Measurements from ENCODE around the gene CHST14.
A peak's percentile ranks its signal among the peaks of the same experiment; 100 is the strongest.

CHST14 gene

GRCh38 chr15:40511472-40512133, 40.8 kb downstream of the CHST14 start:
- Histone ChIP-seq H4K20me1 (ENCODE audit: insufficient read depth, low read length) (no peaks in the 10 kb centered on the region), H3K9ac (ENCODE audit: low read length) (peak overlapping the region; percentile 35; the same call in 1 of the 2 replicates), H3K9me2 (replicated peaks; ENCODE audit: insufficient read depth, low read length) (no peaks in the 10 kb centered on the region), H3K4me2 (ENCODE audit: low read depth, low read length) (peak overlapping the region; percentile 80), H2AFZ (ENCODE audit: low read length) (peak overlapping the region; percentile 75), H3K9me3 (replicated peaks; ENCODE audit: insufficient read depth, low read length) (no peaks in the 10 kb centered on the region), H3K27me3 (replicated peaks; ENCODE audit: insufficient read depth, low read length) (0 out of 2 replicates have a peak, but pooled peaks cover 4% of the 10 kb centered on the region), H3K4me3 (ENCODE audit: low read length) (peak overlapping the region; percentile 54), H3K79me2 (ENCODE audit: low read length) (no peaks in the 10 kb centered on the region), H3F3A (ENCODE audit: insufficient read depth, low read length) (no peaks in the 10 kb centered on the region; the same call in 1 of the 2 replicates), H3K27ac (ENCODE audit: low read length) (no peak overlapping the region), H3K36me3 (replicated peaks; ENCODE audit: insufficient read depth, low read length) (no peaks in the 10 kb centered on the region), H3K4me1 (ENCODE audit: low read length) (0 out of 2 replicates have a peak, but pooled peaks cover 3% of the 10 kb centered on the region)
- peak; percentile 60 for DNase-seq
- no peak for TF ChIP-seq EZH2 (optimal IDR thresholded peaks at IDR 0.05; ENCODE audit: low read depth, low read length)
- TF ChIP-seq EZH2phosphoT487 (IDR thresholded peaks at IDR 0.05; ENCODE audit: low read length) = no peak
- TF ChIP-seq CTCF (IDR thresholded peaks at IDR 0.05; ENCODE audit: low read length) = no peak

GRCh38 chr15:40512440-40512839, 41.7 kb downstream of the CHST14 start:
- H3K4me2 ChIP-seq (ENCODE audit: low read depth, low read length) = peak overlapping the region; percentile 80
- DNase-seq = no peak
- no peak overlapping the region; the same call in 1 of the 2 replicates for H3K9ac ChIP-seq (ENCODE audit: low read length)
- H2AFZ ChIP-seq (ENCODE audit: low read length) = peak overlapping the region; percentile 75; the same call in 1 of the 2 replicates
- H3K9me2 ChIP-seq (replicated peaks; ENCODE audit: insufficient read depth, low read length) = no peaks in the 10 kb centered on the region
- no peaks in the 10 kb centered on the region for H3K79me2 ChIP-seq (ENCODE audit: low read length)
- H3K27ac ChIP-seq (ENCODE audit: low read length) = no peak overlapping the region
- no peaks in the 10 kb centered on the region for H3K36me3 ChIP-seq (replicated peaks; ENCODE audit: insufficient read depth, low read length)
- TF ChIP-seq EZH2 (optimal IDR thresholded peaks at IDR 0.05; ENCODE audit: low read depth, low read length) (no peak), EZH2phosphoT487 (IDR thresholded peaks at IDR 0.05; ENCODE audit: low read length) (no peak), CTCF (IDR thresholded peaks at IDR 0.05; ENCODE audit: low read length) (no peak)
- H3K27me3 ChIP-seq (replicated peaks; ENCODE audit: insufficient read depth, low read length) = 0 out of 2 replicates have a peak, but pooled peaks cover 4% of the 10 kb centered on the region
- H3K4me1 ChIP-seq (ENCODE audit: low read length) = no peaks in the 10 kb centered on the region
- no peaks in the 10 kb centered on the region for H4K20me1 ChIP-seq (ENCODE audit: insufficient read depth, low read length)
- H3K9me3 ChIP-seq (replicated peaks; ENCODE audit: insufficient read depth, low read length) = no peaks in the 10 kb centered on the region
- no peaks in the 10 kb centered on the region; the same call in 1 of the 2 replicates for H3F3A ChIP-seq (ENCODE audit: insufficient read depth, low read length)
- H3K4me3 ChIP-seq (ENCODE audit: low read length) = peak overlapping the region; percentile 54; the same call in 1 of the 2 replicates

- Histone ChIP-seq H4K20me1 (ENCODE audit: insufficient read depth, low read length) (no peaks in the 10 kb centered on the region), H3K79me2 (ENCODE audit: low read length) (no peaks in the 10 kb centered on the region), H2AFZ (ENCODE audit: low read length) (no peak overlapping the region), H3K4me1 (ENCODE audit: low read length) (no peaks in the 10 kb centered on the region), H3K27ac (ENCODE audit: low read length) (no peak overlapping the region), H3K4me2 (ENCODE audit: low read depth, low read length) (no peak overlapping the region), H3K36me3 (replicated peaks; ENCODE audit: insufficient read depth, low read length) (no peaks in the 10 kb centered on the region), H3K4me3 (ENCODE audit: low read length) (no peak overlapping the region), H3K9ac (ENCODE audit: low read length) (no peak overlapping the region), H3K9me2 (replicated peaks; ENCODE audit: insufficient read depth, low read length) (no peaks in the 10 kb centered on the region), H3K27me3 (replicated peaks; ENCODE audit: insufficient read depth, low read length) (0 out of 2 replicates have a peak, but pooled peaks cover 4% of the 10 kb centered on the region), H3F3A (ENCODE audit: insufficient read depth, low read length) (no peaks in the 10 kb centered on the region; the same call in 1 of the 2 replicates), H3K9me3 (replicated peaks; ENCODE audit: insufficient read depth, low read length) (no peaks in the 10 kb centered on the region)
- TF ChIP-seq EZH2phosphoT487 (IDR thresholded peaks at IDR 0.05; ENCODE audit: low read length) (no peak), CTCF (IDR thresholded peaks at IDR 0.05; ENCODE audit: low read length) (no peak), EZH2 (optimal IDR thresholded peaks at IDR 0.05; ENCODE audit: low read depth, low read length) (no peak)
- no peak for DNase-seq
Observed at GRCh38 chr15:40513609-40514008, 42.8 kb downstream of the CHST14 start.

Data from MM.1S (cell line).